ENCODE results near the gene CHTOP. TPM values are rescaled to one million over a fixed set of nuclear protein-coding genes. Genes with fewer than 3 reads are reported as not detected.

CHTOP gene
- total RNA-seq (2021; fragmentation: NEBNext Ultra II Directional; extraction: Animal tissue kit (Norgen Biotek cat#: 25700)): 103 and 104 TPM in 2 replicates
- polyA plus RNA-seq (2011; rRNA removed): 73.6 and 84.6 TPM in 2 replicates
- polyA plus RNA-seq (2011; cell fraction: cytosol; rRNA removed): 111 TPM
- polyA plus RNA-seq (2011; cell fraction: nucleus; rRNA removed): 53.8 TPM
- 95.7 to 110 TPM (median 101 TPM) in 4 replicates for polyA plus RNA-seq (2012, experiment 1 of 2)
- polyA plus RNA-seq (2012, experiment 2 of 2): 55.3 TPM
- 79.2 TPM for polyA plus RNA-seq (2013, experiment 1 of 2)
- polyA plus RNA-seq (2013, experiment 2 of 2): 79.7 TPM
- polyA minus RNA-seq (2011; rRNA and poly(A)+ RNA removed): 47.3 and 49.3 TPM in 2 replicates
- polyA minus RNA-seq (2011; cell fraction: cytosol; rRNA and poly(A)+ RNA removed): 45.4 TPM
- 97.4 TPM for polyA minus RNA-seq (2011; cell fraction: nucleus; rRNA and poly(A)+ RNA removed)
- long read RNA-seq, experiment 1, transcript CHTOP-203 (6 exons, 2,165 nt): major isoform, 6 of 87 reads
- long read RNA-seq, experiment 1, partial matches to known transcripts: 54 of 87 reads
- long read RNA-seq, experiment 1, other reads (novel, unspliced or antisense): 24 of 87 reads
- long read RNA-seq, experiment 2, transcript CHTOP-203 (6 exons, 2,165 nt): major isoform, 38 of 76 reads
- long read RNA-seq, experiment 2, transcript CHTOP-204 (6 exons, 2,096 nt): minor isoform, 29 of 76 reads
- long read RNA-seq, experiment 2, partial matches to known transcripts: 2 of 76 reads
- long read RNA-seq, experiment 2, other reads (novel, unspliced or antisense): 4 of 76 reads

- H4K8ac ChIP-seq (ENCODE audit: extremely low read depth, insufficient read depth, low read length): peak within 1 kb of the TSS; percentile 100; the same call in 1 of the 2 replicates
- H3K79me1 ChIP-seq (ENCODE audit: low read depth, low read length): no peaks in the 10 kb centered on the region
- H3K4me2 ChIP-seq (ENCODE audit: insufficient read depth in 1 of 2, low read depth in 2 of 2, low read length in 2 of 2): peak within 1 kb of the TSS; percentile 33 to 71
- H2BK20ac ChIP-seq (ENCODE audit: low read length): no peak within 1 kb of the TSS
- peak within 1 kb of the TSS; percentile 96 for H3K4ac ChIP-seq (replicated peaks; ENCODE audit: insufficient read length, low read depth, low read length)
- H3K23me2 ChIP-seq (ENCODE audit: low read depth, low read length): no peaks in the 10 kb centered on the region; the same call in 1 of the 2 replicates
- H2BK5ac ChIP-seq (ENCODE audit: low read depth, low read length): peak within 1 kb of the TSS; percentile 98
- H4K91ac ChIP-seq (replicated peaks; ENCODE audit: insufficient read length, low read length): peak within 1 kb of the TSS; percentile 98
- no peaks in the 10 kb centered on the region for H3K27me3 ChIP-seq (replicated peaks in 1 of 4; ENCODE audit: control insufficient read depth in 3 of 4, extremely low read depth in 1 of 4, insufficient read depth in 3 of 4, low read length in 3 of 4)
- H2BK120ac ChIP-seq (replicated peaks; ENCODE audit: low read depth, low read length): peak within 1 kb of the TSS; percentile 25
- peak within 1 kb of the TSS; percentile 77; the same call in 1 of the 2 replicates for H2AK5ac ChIP-seq (ENCODE audit: low read depth, low read length)
- H3K9ac ChIP-seq (replicated peaks in 1 of 4; ENCODE audit: extremely low read depth in 1 of 4, low read depth in 3 of 4, low read length in 3 of 4): peak within 1 kb of the TSS; percentile 94 to 100 (median 100)
- peak within 1 kb of the TSS; percentile 100; the same call in 1 of the 2 replicates for H2BK15ac ChIP-seq (ENCODE audit: low read length)
- no peaks in the 10 kb centered on the region for H3K9me3 ChIP-seq (ENCODE audit: insufficient read depth in 2 of 2, low read depth in 1 of 2, low read length in 1 of 2)
- peak within 1 kb of the TSS; percentile 5 for H3K14ac ChIP-seq (ENCODE audit: insufficient read length)
- WGBS, 2 experiments (ENCODE audit: extremely low coverage in 1 of 2, insufficient coverage in 1 of 2, insufficient read length in 1 of 2, insufficient replicate concordance in 2 of 2, low coverage in 1 of 2, low lambda C conversion rate in 2 of 2, missing lambda C conversion rate in 1 of 2): 2% methylated on average over 62 of the region's 65 CpGs; no CpG with 5 or more reads in 1 of the 2 experiments
- H3K27ac ChIP-seq (ENCODE audit: low read depth, low read length): peak within 1 kb of the TSS; percentile 100
- H4K5ac ChIP-seq (ENCODE audit: insufficient read length, low read depth, low read length): peak within 1 kb of the TSS; percentile 98
- peak; percentile 98 to 100 for DNase-seq (ENCODE audit: low read depth in 1 of 2, low spot score in 2 of 2)
- peaks cover 21 to 32% (median 28%) of the 10 kb centered on the region in 4 experiments for H3K36me3 ChIP-seq (ENCODE audit: control insufficient read depth in 2 of 4, insufficient read depth in 4 of 4, low read length in 3 of 4)
- H3K4me3 ChIP-seq (ENCODE audit: extremely low read depth in 1 of 4, insufficient read depth in 2 of 4, low read depth in 3 of 4, low read length in 4 of 4): peak within 1 kb of the TSS; percentile 73 to 100 (median 97)
- peak within 1 kb of the TSS; percentile 96 for H3K56ac ChIP-seq (replicated peaks; ENCODE audit: insufficient read length, low read depth, low read length)
- peaks cover 0 to 1% of the 10 kb centered on the region in 2 experiments for H4K20me1 ChIP-seq (replicated peaks in 1 of 2; ENCODE audit: control insufficient read depth in 1 of 2, insufficient read depth in 2 of 2, low read length in 2 of 2)
- H2AFZ ChIP-seq (ENCODE audit: low read length): peak within 1 kb of the TSS; percentile 30; the same call in 1 of the 2 replicates
- ChIA-PET CTCF (ENCODE audit: partially characterized antibody) (interaction anchor here (0.8 to 2.9 kb wide), 18 partner anchors 7 to 279 kb away, joined by 3 to 13 read pairs (median 3); partner anchors contain the start of genes S100A13 and S100A6), POLR2A (ENCODE audit: partially characterized antibody) (interaction anchor here (0.7 to 15.6 kb wide), 51 partner anchors 8 to 586 kb away, joined by 3 to 261 read pairs (median 4); partner anchors contain the start of genes CRTC2, ILF2, INTS3 and S100A14)
- peaks cover 0 to 39% of the 10 kb centered on the region in 2 experiments; a peak in 3 of 4 replicates for H3K79me2 ChIP-seq (ENCODE audit: control insufficient read depth in 1 of 2, insufficient read depth in 2 of 2, low read length in 2 of 2)
- H3K23ac ChIP-seq (ENCODE audit: insufficient read length): no peak within 1 kb of the TSS
- H3K18ac ChIP-seq (ENCODE audit: extremely low read depth, low read length): peak within 1 kb of the TSS; percentile 73
- H2BK12ac ChIP-seq (ENCODE audit: low read depth, low read length): peak within 1 kb of the TSS; percentile 77; the same call in 1 of the 2 replicates
- peak; percentile 36 for FAIRE-seq
- peaks cover 0 to 5% (median 5%) of the 10 kb centered on the region in 4 experiments; a peak in 5 of 7 replicates for H3K4me1 ChIP-seq (replicated peaks in 1 of 4; ENCODE audit: control insufficient read depth in 3 of 4, insufficient read depth in 4 of 4, low read length in 3 of 4)
- TF ChIP-seq TAF7 (optimal IDR thresholded peaks at IDR 0.05; ENCODE audit: borderline replicate concordance, low read depth, low read length) (peak; percentile 86), SAP30 (IDR thresholded peaks at IDR 0.05; ENCODE audit: insufficient read depth, insufficient replicate concordance, low read length) (no peak), EP300 (IDR thresholded peaks at IDR 0.05; ENCODE audit: borderline replicate concordance in 1 of 2, low read depth in 2 of 2, low read length in 2 of 2) (no peak), MAFK (IDR thresholded peaks at IDR 0.05; ENCODE audit: low read depth, low read length) (no peak), CEBPB (IDR thresholded peaks at IDR 0.05; ENCODE audit: low read depth, low read length) (peak; percentile 50; the same call in 1 of the 2 replicates), YY1 (IDR thresholded peaks at IDR 0.05; ENCODE audit: low read depth, low read length) (peak; percentile 100)
Measured at GRCh38 chr1:153633754-153634665, at the start of gene CHTOP. CHTOP (plus strand) TSS chr1:153634066; CDS start chr1:153636589, 2,523 bp downstream.
